Prostate gland (tissue), 2 donors: ENCODE data around the gene MPC1. TPM values are rescaled to one million over a fixed set of nuclear protein-coding genes. Genes with fewer than 3 reads are reported as not detected.

ENCODE experiments used
- DNase-seq: peaks from one replicate; pipeline ENCODE4 v3.0.0-alpha.2; 2019; ENCODE audit warnings: low spot score
- H3K27ac ChIP-seq, 2 donors: fragments of 200-600 bp; sonication (generic); 2 replicates each; pipeline ENCODE4 v1.5.1; 2017 to 2019
- H3K27me3 ChIP-seq: fragments of 200-600 bp; sonication (generic); replicated peaks from 2 replicates; pipeline ENCODE4 v1.5.1; 2019; ENCODE audit not compliant: insufficient read depth
- H3K36me3 ChIP-seq, 2 donors: fragments of 200-600 bp; sonication (generic); 1 replicate in 1 of 2; 2 replicates in 1 of 2; pipeline versions ENCODE4 v1.5.1 to v1.8.1; 2017 to 2019
- H3K4me1 ChIP-seq: fragments of 200-600 bp; sonication (generic); replicated peaks from 2 replicates; pipeline ENCODE4 v1.5.1; 2019
- H3K4me3 ChIP-seq, 2 donors: fragments of 200-600 bp; sonication (generic); 2 replicates each; pipeline ENCODE4 v1.5.1; 2017 to 2019
- H3K9me3 ChIP-seq: fragments of 200-600 bp; sonication (generic); 2 replicates; pipeline ENCODE4 v1.5.1; 2017
- POLR2A ChIP-seq: fragments of 450-650 bp; IDR thresholded peaks from one replicate; pipeline ENCODE4 v1.6.1; 2016; ENCODE audit warnings: antibody characterized with exemption, mild to moderate bottlenecking
- POLR2AphosphoS5 ChIP-seq: sonication (generic); formaldehyde crosslinking; IDR thresholded peaks from one replicate; pipeline ENCODE4 v1.6.1; 2017; ENCODE audit warnings: antibody characterized with exemption
- WGBS: methylation state at CpG from one replicate; pipeline ENCODE4 v1.1.5; 2018; 5-methylcytosine and 5-hydroxymethylcytosine counted together
- intact Hi-C: fragments of 100-400 bp; cut with DNase I; formaldehyde crosslinking; loops from one replicate; pipeline ENCODE4 v1.14.2; 2022
- total RNA-seq, 2 donors: library from RNA; depleted of rRNA; stranded (reverse); fragments of >200 nt; gene quantifications; one replicate each; pipeline ENCODE4 v1.1.0, GENCODE V29; 2016
- TF ChIP-seq, protein P1 (sequence below), 4 experiments: fragments of 200-600 bp in 2 of 4; fragments of 450-650 bp in 2 of 4; sonication (generic) in 2 of 4; IDR thresholded peaks; 1 replicate in 3 of 4; 2 replicates in 1 of 4; pipeline ENCODE4 v1.5.1; 2016 to 2019; ENCODE audit warnings: antibody characterized with exemption in 4 of 4, mild to moderate bottlenecking in 2 of 4, moderate library complexity in 2 of 4

MPC1 gene
- total RNA-seq, 2 donors from 2014 or later = 25.3 to 58.9 TPM

DNA sequence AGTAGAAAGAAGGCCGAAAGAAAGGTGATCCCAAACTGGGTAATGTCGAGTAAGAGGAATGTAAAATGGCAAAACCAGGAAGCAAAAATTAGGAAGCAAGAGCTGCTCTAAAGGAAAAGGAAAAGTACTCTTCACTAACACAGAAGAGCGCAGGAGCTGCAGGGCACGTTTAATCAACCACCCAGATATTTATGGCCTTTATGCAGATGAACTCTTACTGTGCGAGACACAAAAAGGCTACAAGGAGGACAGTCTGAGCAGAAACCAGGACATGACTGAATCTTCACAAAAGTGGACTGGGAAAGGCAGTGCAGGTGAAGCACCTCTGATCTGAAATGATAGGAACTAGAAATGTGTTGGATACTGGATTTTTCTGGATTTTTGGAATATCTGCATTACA lies 59.3 kb downstream of the MPC1 start:
- Histone ChIP-seq H3K9me3 (no peaks in the 10 kb centered on the region), H3K27me3 (no peaks in the 10 kb centered on the region), H3K36me3 (no peaks in the 10 kb centered on the region), H3K27ac (no peak overlapping the region), H3K4me3 (no peak overlapping the region), H3K4me1 (no peaks in the 10 kb centered on the region)
- DNase-seq = no peak
- 83% methylated on average over 5 of the region's 5 CpGs for WGBS
- intact Hi-C loops = no loop called here
- TF ChIP-seq POLR2AphosphoS5 = no peak
- TF ChIP-seq, protein P1, sequence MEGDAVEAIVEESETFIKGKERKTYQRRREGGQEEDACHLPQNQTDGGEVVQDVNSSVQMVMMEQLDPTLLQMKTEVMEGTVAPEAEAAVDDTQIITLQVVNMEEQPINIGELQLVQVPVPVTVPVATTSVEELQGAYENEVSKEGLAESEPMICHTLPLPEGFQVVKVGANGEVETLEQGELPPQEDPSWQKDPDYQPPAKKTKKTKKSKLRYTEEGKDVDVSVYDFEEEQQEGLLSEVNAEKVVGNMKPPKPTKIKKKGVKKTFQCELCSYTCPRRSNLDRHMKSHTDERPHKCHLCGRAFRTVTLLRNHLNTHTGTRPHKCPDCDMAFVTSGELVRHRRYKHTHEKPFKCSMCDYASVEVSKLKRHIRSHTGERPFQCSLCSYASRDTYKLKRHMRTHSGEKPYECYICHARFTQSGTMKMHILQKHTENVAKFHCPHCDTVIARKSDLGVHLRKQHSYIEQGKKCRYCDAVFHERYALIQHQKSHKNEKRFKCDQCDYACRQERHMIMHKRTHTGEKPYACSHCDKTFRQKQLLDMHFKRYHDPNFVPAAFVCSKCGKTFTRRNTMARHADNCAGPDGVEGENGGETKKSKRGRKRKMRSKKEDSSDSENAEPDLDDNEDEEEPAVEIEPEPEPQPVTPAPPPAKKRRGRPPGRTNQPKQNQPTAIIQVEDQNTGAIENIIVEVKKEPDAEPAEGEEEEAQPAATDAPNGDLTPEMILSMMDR (IDR thresholded peaks at IDR 0.05) = no peak
- no peak for TF ChIP-seq POLR2A

GRCh38 chr6:166318649-166319600 lies 63.8 kb downstream of the MPC1 start:
- H3K27ac ChIP-seq = no peak overlapping the region
- no peaks in the 10 kb centered on the region for H3K27me3 ChIP-seq
- TF ChIP-seq, protein P1 (IDR thresholded peaks at IDR 0.05) = no peak
- no peak for TF ChIP-seq POLR2A
- no peak for TF ChIP-seq POLR2AphosphoS5
- intact Hi-C loops = no loop called here
- H3K4me3 ChIP-seq = no peak overlapping the region
- no peak for DNase-seq
- H3K36me3 ChIP-seq = no peaks in the 10 kb centered on the region
- 81% methylated on average over 18 of the region's 18 CpGs for WGBS
- H3K4me1 ChIP-seq = no peaks in the 10 kb centered on the region
- H3K9me3 ChIP-seq = no peaks in the 10 kb centered on the region

DNA sequence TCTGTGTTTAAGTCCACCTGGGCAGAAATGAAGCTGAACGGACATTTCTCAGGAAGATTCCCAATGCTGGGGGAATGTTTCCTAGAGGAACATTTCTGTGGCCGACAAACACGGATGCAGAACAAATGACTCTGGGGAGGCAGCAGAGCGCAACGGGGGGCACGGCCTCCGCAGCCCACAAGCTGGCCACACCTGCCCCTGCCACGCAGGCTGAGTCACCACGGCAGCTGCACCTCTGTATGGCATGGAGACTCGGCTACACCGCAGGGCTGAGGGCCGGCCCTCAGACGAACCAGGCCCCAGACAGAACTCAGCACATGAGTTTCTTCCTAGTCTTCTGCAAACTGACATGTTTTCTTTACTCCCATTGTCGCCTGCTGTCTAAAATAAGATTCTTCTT lies 64.5 kb downstream of the MPC1 start:
- no peak for DNase-seq

GRCh38 chr6:166317261-166318212 lies 65.2 kb downstream of the MPC1 start:
- no peak for DNase-seq
- no peaks in the 10 kb centered on the region for H3K27me3 ChIP-seq
- intact Hi-C loops = no loop called here

More for the DNA sequence above, 64.5 kb downstream of the MPC1 start:
- Histone ChIP-seq H3K9me3 (no peaks in the 10 kb centered on the region), H3K4me1 (no peaks in the 10 kb centered on the region), H3K4me3 (no peak overlapping the region), H3K36me3 (no peaks in the 10 kb centered on the region), H3K27me3 (no peaks in the 10 kb centered on the region), H3K27ac (no peak overlapping the region)
- no peak for TF ChIP-seq POLR2A
- TF ChIP-seq, protein P1 (IDR thresholded peaks at IDR 0.05) = no peak
- TF ChIP-seq POLR2AphosphoS5 = no peak
- intact Hi-C loops = no loop called here
- 80% methylated on average over 14 of the region's 14 CpGs for WGBS

More at GRCh38 chr6:166317261-166318212, 65.2 kb downstream of the MPC1 start:
- 83% methylated on average over 19 of the region's 19 CpGs for WGBS
- TF ChIP-seq POLR2AphosphoS5 (no peak), POLR2A (no peak)
- TF ChIP-seq, protein P1 (IDR thresholded peaks at IDR 0.05) = no peak
- no peak overlapping the region for H3K27ac ChIP-seq
- H3K4me3 ChIP-seq = no peak overlapping the region
- H3K9me3 ChIP-seq = no peaks in the 10 kb centered on the region
- H3K4me1 ChIP-seq = no peaks in the 10 kb centered on the region
- no peaks in the 10 kb centered on the region for H3K36me3 ChIP-seq
